Esophagus mucosa (tissue), 1 donor: Measurements from ENCODE around the gene PRKCZ. TPM values are rescaled to one million over a fixed set of nuclear protein-coding genes. Genes with fewer than 3 reads are reported as not detected.

Experiments used
- ATAC-seq: fragments of 200-7000 bp; cut with Tn5 transposase; one replicate; pipeline ENCODE4 v1.9.1; 2020
- total RNA-seq: library from RNA; stranded (reverse); gene quantifications from one replicate; pipeline ENCODE4 v1.2.4, GENCODE V29; 2023
- donor health status: DM: yes; HTN: yes; CAD: no.

The PRKCZ gene
- total RNA-seq, 1 donor from 2014 or later = 21.3 TPM

- peak; percentile 4 for ATAC-seq
Observed at GRCh38 chr1:2198571-2198970, 148.4 kb downstream of the PRKCZ start.

DNA sequence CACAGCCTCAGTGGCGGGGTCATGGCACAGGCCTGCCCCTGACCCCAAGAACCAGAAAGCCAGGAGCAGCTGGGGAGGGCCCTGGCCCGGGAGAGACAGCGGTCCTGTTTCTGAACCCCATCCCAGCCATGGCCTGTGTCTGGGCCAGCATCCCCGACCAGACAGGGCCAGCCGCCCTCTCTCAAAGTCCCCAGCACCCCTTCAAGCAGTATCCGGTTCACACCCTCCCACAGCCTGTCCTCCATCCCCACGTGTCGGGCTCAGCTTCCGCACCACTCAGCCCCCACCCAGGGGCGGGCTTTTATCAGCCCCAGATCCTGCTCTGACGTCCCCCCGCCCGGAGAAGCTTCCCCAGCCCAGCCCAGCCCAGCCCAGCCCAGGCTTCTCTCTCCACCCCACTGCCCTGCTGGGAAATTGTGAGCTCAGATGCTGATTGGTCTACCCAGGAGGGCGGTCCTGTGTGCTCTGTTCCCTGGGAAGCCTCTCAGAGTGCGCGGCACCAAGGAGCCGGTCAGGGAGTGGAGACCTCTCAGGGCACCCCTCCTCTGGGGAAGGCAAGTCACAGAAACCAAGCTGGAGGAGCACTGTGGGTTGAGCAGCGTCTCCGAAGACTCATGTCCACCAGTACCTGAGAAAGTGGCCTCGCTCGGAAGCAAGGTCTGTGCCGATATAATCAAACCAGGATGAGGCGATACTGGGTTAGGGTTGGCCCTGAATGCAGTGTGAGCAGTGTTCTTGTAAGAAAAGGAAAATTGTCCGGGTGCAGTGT, 149.0 kb downstream of the PRKCZ start:
- peak; percentile 73 for ATAC-seq

GRCh38 chr1:2200308-2200943, 150.2 kb downstream of the PRKCZ start:
- ATAC-seq = no peak

DNA sequence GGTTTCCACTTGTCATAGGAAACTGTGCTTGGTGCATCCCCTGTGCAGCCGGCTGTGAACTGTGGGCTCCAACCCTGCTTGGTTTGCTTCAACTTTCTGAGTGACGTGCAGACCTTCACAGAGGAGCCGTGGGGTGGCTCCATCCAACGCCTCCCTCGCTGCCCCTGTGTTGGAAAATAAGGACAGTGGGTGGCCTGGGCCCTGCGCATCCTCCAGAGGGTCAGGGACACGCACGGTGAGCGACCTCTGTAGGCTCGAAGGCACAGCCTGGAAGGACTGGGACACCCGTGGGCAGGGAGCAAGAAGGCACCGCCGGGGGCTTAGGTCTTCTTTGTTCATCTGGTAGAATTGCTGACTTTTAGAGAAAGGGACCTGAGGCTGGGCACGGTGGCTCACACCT, 150.9 kb downstream of the PRKCZ start:
- ATAC-seq = no peak

DNA sequence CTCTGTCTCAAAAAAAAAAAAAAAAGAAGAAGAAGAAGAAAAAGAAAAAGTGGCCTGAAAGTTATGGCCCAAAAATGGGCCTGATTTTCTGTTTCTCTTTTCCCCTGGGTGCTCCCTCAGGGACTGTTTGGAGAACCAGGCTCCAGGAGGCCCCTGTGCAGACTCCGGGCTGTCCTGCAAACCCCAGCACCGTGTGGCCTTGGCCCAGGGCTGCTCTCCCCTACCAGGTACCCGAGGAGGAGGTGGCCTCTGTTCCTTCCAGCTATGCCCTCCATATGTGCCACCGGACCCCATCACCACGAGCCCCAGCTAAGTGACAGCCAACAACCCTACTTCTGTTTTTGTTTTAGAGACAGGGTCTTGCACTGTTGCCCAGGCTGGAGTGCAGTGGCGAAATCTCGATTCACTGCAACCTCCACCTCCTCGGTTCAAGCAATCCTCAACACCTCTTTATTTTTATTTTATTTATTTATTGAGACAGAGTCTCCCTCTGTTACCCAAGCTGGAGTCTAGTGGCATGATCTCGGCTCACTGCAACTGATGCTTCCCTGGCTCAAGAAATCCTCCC, 151.9 kb downstream of the PRKCZ start:
- ATAC-seq = no peak

GRCh38 chr1:2202843-2203601, 152.8 kb downstream of the PRKCZ start:
- no peak for ATAC-seq

DNA sequence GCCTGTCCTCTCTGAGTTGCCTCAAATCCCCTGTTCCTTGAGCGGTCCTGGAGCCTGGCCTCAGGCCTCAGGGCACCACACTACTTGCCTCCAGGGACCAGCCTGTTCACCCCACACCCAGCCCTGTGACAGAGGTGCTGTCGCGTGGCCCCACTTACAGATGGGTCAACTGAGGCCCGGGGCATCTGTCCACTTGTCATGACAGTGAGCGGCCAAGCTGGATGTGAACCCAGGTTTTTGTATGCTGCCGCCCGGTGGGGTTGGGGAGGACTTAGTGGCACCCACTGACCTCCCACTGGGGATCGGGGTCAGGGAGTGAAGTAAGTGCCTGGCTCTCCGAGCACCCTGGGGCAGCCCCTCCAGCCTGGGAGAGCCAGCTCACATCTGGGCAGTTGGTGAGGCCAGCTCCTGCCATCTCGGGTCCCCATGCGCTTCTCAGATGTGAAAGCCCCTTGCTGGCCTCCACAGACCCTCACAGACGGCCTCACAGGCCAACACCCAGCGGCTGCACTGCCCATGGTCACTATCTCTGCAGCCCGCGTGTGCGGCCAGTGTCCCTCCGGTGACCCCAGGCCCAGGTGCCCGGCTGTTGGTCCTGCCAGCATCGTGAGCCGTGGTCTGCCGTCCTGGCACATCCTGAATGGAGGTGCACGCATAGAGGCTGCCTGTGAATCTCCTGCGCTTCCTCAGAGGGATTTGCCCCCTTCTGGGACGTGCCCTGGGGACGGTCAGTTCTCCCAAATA, 153.6 kb downstream of the PRKCZ start:
- ATAC-seq = no peak

DNA sequence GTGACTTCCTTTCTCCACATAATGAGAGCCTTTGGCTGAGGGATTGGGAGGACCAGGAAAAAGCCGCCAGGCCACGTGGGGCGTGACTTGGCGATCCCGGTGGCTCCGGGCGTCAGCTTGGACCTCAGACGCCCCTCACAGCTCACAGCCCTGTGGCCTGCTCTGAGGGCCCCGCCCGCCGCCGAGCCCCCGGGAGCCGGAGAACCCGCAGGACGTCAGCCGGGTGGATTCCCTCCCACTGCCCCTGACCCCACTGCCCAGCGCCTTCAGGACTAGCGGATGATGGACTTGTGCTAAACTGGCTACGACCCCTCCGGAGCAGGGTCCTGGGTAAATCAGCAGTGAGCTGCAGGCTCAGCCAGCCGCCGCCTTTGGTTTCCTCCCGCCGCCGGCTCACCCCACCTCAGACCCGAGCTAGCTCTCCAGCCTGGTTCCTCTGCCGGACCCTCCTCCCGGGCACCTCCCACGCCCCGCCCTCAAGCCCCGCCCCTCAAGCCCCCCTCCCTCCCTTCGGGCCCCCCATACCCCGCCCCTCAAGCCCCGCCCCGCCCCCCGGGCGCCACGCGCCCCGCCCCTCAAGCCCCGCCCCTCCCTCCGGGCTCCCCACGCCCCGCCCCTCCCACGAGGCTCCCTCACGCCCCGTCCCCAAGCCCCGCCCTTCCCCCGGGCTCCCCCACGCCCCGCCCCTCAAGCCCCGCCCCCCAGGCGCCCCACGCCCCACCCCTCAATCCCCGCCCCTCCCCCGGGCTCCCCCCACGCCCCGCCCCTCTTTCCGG, 154.4 kb downstream of the PRKCZ start:
- ATAC-seq = peak; percentile 44

- ATAC-seq = peak; percentile 88
Observed at GRCh38 chr1:2205191-2205952, 155.2 kb downstream of the PRKCZ start.

DNA sequence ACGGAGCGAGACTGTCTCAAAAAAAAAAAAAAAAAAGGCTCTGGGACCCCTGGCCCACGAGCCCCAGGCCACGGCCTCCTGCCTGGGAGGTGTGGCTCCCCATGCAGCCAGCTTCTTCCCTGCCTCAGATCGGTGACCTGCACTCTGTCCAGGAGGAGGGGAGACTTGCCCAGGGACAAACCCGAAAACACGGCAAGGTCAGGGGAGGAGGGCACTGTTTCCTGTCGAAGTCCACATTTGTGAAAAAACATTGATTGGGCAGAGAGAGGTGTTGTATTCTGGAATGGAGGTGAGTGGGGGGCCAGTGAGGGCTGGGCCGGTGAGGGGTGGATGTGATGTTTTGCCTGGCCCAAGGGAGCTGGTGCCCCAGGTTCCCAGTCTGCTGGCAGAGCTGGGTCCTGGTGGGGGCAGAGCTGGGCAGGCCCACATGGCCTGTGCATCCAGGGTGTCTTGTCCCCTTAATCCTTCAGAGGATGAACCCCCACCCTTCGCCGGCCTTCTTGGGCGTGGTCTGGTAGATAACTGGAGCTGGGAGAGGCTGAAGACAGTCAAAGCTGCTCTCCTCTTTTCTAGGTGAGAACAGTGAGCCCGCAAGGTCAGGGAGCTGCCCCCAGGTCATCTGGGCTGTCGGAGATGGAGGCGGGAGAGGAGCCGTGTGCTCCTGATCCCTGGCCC, 156.7 kb downstream of the PRKCZ start:
- no peak for ATAC-seq

- no peak for ATAC-seq
Observed at GRCh38 chr1:2208309-2209239, 158.4 kb downstream of the PRKCZ start.

- ATAC-seq = no peak
Observed at GRCh38 chr1:2209400-2210083, 159.3 kb downstream of the PRKCZ start.

DNA sequence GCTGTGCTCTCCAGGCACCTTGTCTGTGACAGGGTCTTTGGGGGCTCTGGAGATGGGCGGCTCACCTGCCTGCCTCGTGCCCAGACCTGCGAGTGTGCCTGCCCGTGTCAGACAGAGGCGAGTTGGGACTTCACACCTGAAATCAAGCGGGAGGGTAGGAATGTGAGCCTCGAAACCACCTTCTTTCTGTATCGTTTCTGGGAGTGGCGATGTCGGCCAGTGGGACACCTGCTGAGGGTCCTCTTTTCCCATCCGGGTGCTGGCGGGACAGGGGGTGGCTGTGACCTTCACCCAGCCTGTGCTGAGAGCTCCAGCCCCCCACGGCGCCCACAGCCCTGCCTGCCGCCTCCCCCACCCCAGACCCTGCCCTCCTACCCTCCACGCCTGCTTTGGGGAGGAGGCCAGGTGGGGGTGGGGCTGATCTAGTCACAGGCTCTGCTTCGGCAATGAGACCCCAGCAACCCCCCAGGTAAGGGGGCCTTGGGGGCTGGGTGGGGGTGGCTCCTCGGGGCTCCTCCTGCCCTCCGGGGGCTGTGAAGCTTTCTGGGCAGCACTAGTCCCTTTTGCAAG, 160.0 kb downstream of the PRKCZ start:
- no peak for ATAC-seq

GRCh38 chr1:2210786-2211185, 160.6 kb downstream of the PRKCZ start:
- ATAC-seq = no peak

- no peak for ATAC-seq
Observed at GRCh38 chr1:2212274-2212531, 162.0 kb downstream of the PRKCZ start.

DNA sequence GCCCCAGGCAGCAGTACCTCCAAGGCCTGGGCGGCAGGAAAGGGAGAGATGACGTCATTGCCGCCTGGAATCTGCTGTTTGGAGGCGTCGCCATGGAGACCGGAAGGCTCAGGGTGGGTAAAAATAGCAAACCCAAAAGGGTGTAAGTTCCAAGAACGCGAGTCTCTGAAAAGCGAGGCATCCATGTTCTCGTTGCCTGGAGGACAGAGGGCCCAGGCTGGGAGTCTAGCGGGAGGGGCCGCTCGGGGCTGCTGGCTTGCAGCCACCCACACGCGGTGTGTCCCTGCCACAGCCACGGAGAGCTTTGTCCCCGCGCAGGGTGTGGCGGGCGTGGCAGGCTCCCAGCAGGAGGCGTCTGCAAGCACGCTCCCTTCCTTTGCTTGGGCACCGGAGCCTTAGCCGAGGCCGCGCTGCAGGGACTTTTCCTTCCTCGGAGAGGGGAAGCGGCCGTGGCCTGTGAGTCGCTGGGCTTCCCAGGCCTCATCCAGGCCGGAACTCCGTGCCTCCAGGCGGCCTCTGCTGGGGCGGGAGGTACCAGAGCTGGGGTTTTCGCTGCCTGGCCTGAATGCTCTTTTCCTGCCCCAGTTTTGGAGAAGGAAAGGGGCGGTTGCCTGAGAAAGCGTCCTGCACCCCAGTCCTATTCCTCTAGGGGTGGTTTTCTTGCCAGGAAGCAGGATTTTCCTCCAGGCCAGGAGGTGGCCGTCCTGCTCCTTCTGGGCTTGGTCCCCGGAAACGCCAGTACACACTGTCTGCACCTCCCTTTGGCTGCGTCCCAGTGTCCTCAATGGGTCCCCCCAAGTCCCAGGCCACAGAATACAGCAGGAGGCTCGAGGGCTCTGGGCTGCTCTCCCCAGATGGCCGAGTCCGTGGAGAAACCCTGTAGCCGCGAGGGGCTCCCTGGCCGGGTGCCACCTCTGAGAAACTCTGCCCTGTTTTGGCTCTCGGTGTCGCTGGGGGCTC, 162.6 kb downstream of the PRKCZ start:
- peak; percentile 60 for ATAC-seq
